Omental fat pad (tissue), 4 donors: ENCODE measurements around the gene USP4. TPM values are rescaled to one million over a fixed set of nuclear protein-coding genes. Genes with fewer than 3 reads are reported as not detected.
A peak's percentile ranks its signal among the peaks of the same experiment; 100 is the strongest.
"Not testable (repeated sequence)": the region's sequence is repeated elsewhere in the genome, so short reads cannot be mapped to it uniquely, and the experiment has no call there.

Source experiments
- ATAC-seq: fragments of 150-250 bp; one replicate; pipeline ENCODE4 v1.9.1; 2016; ENCODE audit warnings: mild to moderate bottlenecking, moderate library complexity; ENCODE audit not compliant: low FRiP score
- DNase-seq: peaks from one replicate; pipeline ENCODE4 v3.0.0-alpha.2; 2019; ENCODE audit warnings: low spot score
- total RNA-seq, 4 donors: library from RNA; depleted of rRNA; stranded (reverse); fragments of >200 nt; gene quantifications; one replicate each; pipeline ENCODE4 v1.1.0, GENCODE V29; 2016
- TF ChIP-seq, protein P1 (sequence below), 3 donors: fragments of 450-650 bp; IDR thresholded peaks; one replicate each; pipeline ENCODE4 v1.5.1; 2016 to 2017; ENCODE audit warnings: antibody characterized with exemption in 3 of 3, mild to moderate bottlenecking in 3 of 3, moderate library complexity in 2 of 3

USP4 gene
- total RNA-seq, 4 donors from 2014 or later: 17.3 to 43.3 (median 34.6) TPM

DNA sequence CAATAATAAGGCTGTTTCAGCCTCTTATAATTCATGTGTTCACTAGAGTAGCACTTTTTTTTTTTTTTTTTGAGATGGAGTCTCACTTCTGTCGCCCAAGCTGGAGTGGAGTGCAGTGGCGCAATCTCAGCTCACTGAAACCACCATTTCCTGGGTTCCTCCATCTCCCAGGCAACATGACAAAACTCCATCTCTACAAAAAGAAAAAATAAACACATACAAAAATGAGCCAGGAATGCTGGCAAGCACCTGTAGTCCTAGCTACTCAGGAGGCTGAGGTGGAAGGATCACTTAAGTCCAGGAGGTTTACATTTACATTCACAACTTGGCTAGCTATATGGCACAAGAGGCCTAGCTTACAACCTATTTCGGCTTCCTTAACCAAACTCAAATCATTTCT lies 6.8 kb downstream of the USP4 start:
- ATAC-seq (no peak), DNase-seq (no peak)
- TF ChIP-seq, protein P1, sequence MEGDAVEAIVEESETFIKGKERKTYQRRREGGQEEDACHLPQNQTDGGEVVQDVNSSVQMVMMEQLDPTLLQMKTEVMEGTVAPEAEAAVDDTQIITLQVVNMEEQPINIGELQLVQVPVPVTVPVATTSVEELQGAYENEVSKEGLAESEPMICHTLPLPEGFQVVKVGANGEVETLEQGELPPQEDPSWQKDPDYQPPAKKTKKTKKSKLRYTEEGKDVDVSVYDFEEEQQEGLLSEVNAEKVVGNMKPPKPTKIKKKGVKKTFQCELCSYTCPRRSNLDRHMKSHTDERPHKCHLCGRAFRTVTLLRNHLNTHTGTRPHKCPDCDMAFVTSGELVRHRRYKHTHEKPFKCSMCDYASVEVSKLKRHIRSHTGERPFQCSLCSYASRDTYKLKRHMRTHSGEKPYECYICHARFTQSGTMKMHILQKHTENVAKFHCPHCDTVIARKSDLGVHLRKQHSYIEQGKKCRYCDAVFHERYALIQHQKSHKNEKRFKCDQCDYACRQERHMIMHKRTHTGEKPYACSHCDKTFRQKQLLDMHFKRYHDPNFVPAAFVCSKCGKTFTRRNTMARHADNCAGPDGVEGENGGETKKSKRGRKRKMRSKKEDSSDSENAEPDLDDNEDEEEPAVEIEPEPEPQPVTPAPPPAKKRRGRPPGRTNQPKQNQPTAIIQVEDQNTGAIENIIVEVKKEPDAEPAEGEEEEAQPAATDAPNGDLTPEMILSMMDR (IDR thresholded peaks at IDR 0.05): no peak

DNA sequence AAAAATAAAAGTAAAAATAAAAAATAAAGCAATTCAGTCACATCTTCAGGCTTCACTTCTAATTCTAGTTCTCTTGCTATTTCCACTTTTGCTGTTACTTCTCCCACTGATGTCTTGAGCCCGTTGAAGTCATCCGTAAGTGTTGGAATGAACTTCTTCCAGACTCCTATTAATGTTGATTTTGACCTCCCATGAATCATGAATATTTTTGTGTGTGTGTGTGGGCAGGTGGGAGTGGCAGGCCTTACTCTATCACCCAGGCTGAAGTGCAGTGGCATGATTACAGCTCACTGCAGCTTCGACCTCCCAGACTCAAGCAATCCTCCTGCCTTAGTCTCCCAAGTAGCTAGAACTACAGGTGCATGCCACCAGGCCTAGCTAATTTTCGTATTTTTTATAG lies 10.7 kb downstream of the USP4 start:
- TF ChIP-seq, protein P1 (IDR thresholded peaks at IDR 0.05): no peak
- ATAC-seq (no peak), DNase-seq (no peak)

DNA sequence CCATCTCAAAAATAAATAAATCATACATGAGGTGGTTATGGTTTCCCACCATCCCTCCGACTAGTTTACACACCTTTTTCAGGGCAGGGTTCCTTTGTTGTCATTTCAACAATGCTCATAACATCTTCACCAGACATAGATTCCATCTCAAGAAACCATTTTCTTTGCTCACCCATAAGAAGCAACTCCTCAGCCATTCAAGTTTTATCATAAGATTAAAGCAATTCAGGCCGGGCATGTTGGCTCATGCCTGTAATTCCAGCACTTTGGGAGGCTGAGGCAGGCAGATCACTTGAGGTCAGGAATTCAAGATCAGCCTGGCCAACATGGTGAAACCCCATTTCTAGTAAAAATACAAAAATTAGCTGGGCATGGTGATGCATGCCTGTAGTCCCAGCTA lies 11.5 kb downstream of the USP4 start:
- ATAC-seq, DNase-seq: not testable (repeated sequence)

DNA sequence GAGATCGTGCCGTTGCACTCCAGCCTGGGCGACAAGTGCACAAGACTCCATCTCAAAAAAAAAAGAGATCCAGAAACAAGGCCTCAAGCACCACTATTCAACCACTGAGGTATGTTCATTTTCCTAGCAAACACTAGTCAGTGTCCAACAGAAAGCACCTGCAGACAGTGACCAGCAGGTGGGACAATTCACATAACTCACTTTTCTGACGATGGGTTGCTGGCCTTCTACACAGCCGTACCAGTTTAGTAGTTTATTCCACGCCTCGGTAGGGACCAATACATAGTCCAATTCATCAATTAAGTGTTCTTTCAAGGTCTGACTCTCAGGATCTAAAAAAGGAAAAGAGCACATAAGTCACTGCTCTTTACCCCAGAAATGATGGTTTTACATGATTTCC lies 12.4 kb downstream of the USP4 start:
- ATAC-seq: no peak
- TF ChIP-seq, protein P1 (IDR thresholded peaks at IDR 0.05): no peak

DNA sequence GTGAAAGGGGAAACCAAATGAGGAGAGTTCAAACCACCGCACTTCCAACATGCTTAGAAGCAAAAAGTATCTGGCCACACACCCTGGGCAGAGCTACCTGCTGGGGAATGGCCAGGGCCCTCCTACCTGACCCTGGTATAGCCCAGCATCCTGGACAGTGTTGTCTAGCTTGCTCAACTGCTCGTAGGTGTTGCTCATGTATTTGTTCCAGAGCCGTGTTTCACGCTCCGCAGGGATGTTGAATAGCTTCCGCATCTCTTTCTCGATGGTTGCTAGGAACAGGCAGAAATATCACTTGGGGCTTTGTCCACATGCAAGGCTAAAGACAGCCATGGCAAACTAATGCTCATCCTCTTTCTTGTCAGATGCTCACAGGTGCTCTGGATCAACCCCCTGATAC lies 15.1 kb downstream of the USP4 start:
- TF ChIP-seq, protein P1 (IDR thresholded peaks at IDR 0.05): no peak
- ATAC-seq (no peak), DNase-seq (no peak)

More for the DNA sequence above, 12.4 kb downstream of the USP4 start:
- DNase-seq: no peak

DNA sequence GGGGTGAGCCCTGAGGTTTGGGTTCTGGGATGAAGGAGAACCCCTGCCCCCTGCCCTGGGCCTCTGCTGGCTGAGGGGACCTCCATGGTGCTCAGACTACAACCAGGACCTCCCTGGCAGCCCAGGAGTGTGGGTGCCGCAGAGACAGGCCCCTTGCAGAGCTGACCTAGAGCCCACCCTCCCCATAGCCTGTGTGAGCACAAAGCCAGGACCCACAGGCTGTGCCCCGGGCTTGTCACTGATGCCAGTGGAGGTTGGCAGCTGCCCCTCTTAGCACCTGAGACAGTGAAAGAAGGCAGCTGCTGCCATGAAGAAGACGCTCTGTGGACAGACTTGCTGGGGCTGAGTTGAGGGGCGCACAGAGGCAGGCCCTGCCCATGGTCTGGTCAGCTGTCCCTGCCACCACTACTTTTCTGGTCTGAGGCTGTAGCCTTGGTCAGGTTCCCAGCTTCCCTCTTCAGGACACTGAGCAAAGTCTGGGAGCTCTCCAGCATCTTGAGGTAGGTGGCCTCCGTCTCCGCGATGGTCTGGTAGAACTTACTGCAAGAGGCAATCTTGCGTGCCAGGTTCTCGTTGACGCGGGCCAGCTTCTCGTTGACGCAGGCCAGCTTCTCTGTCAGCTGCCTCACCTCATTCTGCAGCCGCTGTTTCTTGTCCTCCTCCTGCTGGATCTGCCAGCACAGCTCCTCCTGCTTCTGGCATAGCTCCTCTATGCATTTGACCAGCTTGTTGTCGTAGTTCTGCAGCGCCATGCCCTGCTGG lies 23.0 kb downstream of the USP4 start:
- DNase-seq (no peak), ATAC-seq (peak; percentile 23)
- TF ChIP-seq, protein P1 (IDR thresholded peaks at IDR 0.05): no peak

DNA sequence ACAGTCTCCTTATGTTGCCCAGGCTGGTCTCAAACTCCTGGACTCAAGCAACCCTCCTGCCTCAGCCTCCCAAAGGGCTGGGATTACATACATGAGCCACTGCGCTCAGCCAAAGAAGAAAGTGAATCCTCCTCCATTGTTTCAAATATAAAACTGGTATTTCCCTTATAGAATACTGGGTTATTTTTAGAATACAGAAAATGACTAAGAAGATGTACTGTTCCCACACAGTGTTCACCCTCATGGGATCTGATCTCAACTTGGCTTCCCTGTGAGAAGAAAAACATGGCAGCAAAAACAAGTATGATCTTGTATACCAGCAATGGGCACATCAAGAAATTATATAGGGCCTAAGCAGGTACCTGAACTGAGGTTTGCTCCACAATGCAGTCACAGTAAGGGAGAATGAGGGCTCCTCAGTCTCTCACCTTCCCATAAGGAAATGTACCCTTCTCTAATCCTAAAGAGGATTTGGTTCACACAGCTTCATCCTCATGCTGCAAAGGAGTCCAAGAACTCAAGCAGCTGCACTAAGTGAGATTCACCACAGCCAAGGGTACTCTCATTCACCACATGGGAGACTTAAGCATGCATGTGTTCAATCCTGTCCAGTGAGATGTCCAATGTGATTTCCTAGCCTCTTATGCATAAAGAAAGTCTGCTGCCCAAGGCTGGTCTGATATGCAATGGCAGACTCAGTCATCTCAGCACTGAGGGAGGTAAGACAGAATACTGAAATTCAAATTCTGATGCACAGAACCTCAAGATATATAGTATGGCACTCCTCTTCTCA lies 25.8 kb downstream of the USP4 start:
- ATAC-seq (no peak), DNase-seq (no peak)
- TF ChIP-seq, protein P1 (IDR thresholded peaks at IDR 0.05): no peak
